ENCODE results near the gene ANXA2R.

ANXA2R gene

GRCh38 chr5:43051684-43052083 is 11.6 kb upstream of the ANXA2R start:
- TF ChIP-seq OSR1 (CRISPR knock-in tag; IDR thresholded peaks at IDR 0.05) (no peak), ZNF70 (CRISPR knock-in tag; IDR thresholded peaks at IDR 0.05) (no peak), TCF4 (CRISPR knock-in tag; IDR thresholded peaks at IDR 0.05; ENCODE audit: borderline replicate concordance) (no peak), TSHZ2 (CRISPR knock-in tag; IDR thresholded peaks at IDR 0.05) (no peak), RARB (CRISPR knock-in tag; IDR thresholded peaks at IDR 0.05) (no peak), PATZ1 (CRISPR knock-in tag; IDR thresholded peaks at IDR 0.05; ENCODE audit: borderline replicate concordance) (no peak), GLIS3 (CRISPR knock-in tag; IDR thresholded peaks at IDR 0.05) (no peak), PPARA (CRISPR knock-in tag; IDR thresholded peaks at IDR 0.05; ENCODE audit: borderline replicate concordance) (no peak), SNAI2 (CRISPR knock-in tag; IDR thresholded peaks at IDR 0.05) (no peak), ARNTL (CRISPR knock-in tag; IDR thresholded peaks at IDR 0.05; ENCODE audit: borderline replicate concordance, low read depth) (no peak), CSRNP3 (CRISPR knock-in tag; IDR thresholded peaks at IDR 0.05) (no peak), ZC3H10 (CRISPR knock-in tag; IDR thresholded peaks at IDR 0.05) (no peak), ZNF8 (CRISPR knock-in tag; IDR thresholded peaks at IDR 0.05) (no peak), ISL1 (CRISPR knock-in tag; IDR thresholded peaks at IDR 0.05) (no peak), ZFP30 (CRISPR knock-in tag; IDR thresholded peaks at IDR 0.05) (no peak), ZFP3 (CRISPR knock-in tag; IDR thresholded peaks at IDR 0.05) (no peak), POU6F1 (CRISPR knock-in tag; IDR thresholded peaks at IDR 0.05; ENCODE audit: borderline replicate concordance, low read depth) (no peak), CREB5 (CRISPR knock-in tag; IDR thresholded peaks at IDR 0.05; ENCODE audit: low read depth) (no peak), ZNF565 (CRISPR knock-in tag; conservative IDR thresholded peaks at IDR 0.05; ENCODE audit: low read depth) (no peak)
- no peak for ATAC-seq

GRCh38 chr5:43050384-43050783 is 10.3 kb upstream of the ANXA2R start:
- no peak for ATAC-seq
- TF ChIP-seq RARB (CRISPR knock-in tag; IDR thresholded peaks at IDR 0.05), result no peak
- TF ChIP-seq ARNTL (CRISPR knock-in tag; IDR thresholded peaks at IDR 0.05; ENCODE audit: borderline replicate concordance, low read depth), result no peak
- TF ChIP-seq TSHZ2 (CRISPR knock-in tag; IDR thresholded peaks at IDR 0.05), result no peak
- no peak for TF ChIP-seq ZNF565 (CRISPR knock-in tag; conservative IDR thresholded peaks at IDR 0.05; ENCODE audit: low read depth)
- no peak for TF ChIP-seq ZNF8 (CRISPR knock-in tag; IDR thresholded peaks at IDR 0.05)
- no peak for TF ChIP-seq POU6F1 (CRISPR knock-in tag; IDR thresholded peaks at IDR 0.05; ENCODE audit: borderline replicate concordance, low read depth)
- no peak for TF ChIP-seq BACH2 (CRISPR knock-in tag; IDR thresholded peaks at IDR 0.05; ENCODE audit: borderline replicate concordance)
- TF ChIP-seq PPARA (CRISPR knock-in tag; IDR thresholded peaks at IDR 0.05; ENCODE audit: borderline replicate concordance), result no peak
- TF ChIP-seq ZFP3 (CRISPR knock-in tag; IDR thresholded peaks at IDR 0.05), result no peak
- no peak for TF ChIP-seq PATZ1 (CRISPR knock-in tag; IDR thresholded peaks at IDR 0.05; ENCODE audit: borderline replicate concordance)
- no peak for TF ChIP-seq SNAI2 (CRISPR knock-in tag; IDR thresholded peaks at IDR 0.05)
- no peak for TF ChIP-seq ESRRG (CRISPR knock-in tag; IDR thresholded peaks at IDR 0.05)
- no peak for TF ChIP-seq CSDC2 (CRISPR knock-in tag; IDR thresholded peaks at IDR 0.05)
- no peak for TF ChIP-seq TOX (CRISPR knock-in tag; IDR thresholded peaks at IDR 0.05; ENCODE audit: borderline replicate concordance)
